HG03432 (cell line): ENCODE measurements around the gene NDC80.

Source experiments
- ATAC-seq: cut with Tn5 transposase; IDR thresholded peaks from one replicate; pipeline ENCODE4 v1.9.1; 2021; ENCODE audit warnings: mild to moderate bottlenecking, moderate library complexity; ENCODE audit not compliant: unreplicated experiment

Gene NDC80

DNA sequence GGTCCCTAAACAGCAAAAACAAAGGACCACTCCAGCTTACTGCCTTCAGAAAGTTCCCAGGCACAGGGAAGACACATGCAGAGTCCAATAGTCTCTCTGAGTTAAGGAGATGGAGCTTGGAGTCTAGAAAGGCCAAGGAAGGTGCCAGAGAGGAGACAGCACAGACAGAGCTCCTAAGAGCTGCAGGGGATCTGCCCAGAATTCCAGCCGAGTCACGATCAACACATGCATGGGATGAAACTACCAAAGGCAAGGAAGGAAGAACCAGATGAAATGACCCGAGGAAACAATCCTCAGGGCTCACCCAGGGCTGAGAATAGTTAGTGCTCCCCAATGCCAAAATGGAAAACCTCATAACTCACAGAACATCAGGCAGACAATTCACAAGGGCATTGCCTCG lies 15.5 kb upstream of the NDC80 start:
- no peak for ATAC-seq

DNA sequence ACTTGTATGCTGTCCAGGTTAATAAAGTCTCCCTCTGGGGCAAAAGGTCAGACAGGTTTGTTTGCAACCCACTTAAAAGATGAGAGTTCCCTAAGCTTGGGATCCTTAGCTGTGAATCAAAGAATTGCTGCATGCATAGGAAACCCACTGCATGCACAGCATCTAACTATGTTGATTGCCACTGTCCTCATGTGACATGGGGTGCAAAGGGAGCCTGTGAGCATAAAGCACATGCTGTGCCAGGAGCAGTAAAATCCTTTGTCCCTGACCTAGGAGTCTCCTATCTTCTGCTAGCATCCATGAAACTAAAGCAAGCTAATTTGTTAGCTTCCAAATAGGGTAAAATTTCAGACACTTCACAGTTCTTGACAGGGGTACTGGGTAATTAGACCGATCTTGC lies 13.8 kb upstream of the NDC80 start:
- no peak for ATAC-seq

DNA sequence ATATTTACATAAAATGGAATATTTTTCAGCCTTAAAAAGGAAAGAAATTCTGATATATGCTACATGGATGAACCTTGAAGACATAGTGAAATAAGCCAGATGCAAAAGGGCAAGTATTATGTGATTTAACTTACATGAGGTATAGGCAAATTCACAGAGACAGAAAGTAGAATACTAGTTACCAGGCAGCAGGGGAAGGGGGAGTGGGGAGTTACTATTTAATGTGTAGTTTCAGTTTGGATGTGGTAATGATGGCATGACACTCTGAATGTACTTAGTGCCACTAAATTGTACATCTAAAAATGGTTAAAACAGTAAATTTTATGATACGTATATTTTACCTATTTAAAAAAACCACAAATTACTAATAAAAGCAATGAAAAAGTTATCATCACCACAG lies 12.1 kb upstream of the NDC80 start:
- no peak for ATAC-seq

DNA sequence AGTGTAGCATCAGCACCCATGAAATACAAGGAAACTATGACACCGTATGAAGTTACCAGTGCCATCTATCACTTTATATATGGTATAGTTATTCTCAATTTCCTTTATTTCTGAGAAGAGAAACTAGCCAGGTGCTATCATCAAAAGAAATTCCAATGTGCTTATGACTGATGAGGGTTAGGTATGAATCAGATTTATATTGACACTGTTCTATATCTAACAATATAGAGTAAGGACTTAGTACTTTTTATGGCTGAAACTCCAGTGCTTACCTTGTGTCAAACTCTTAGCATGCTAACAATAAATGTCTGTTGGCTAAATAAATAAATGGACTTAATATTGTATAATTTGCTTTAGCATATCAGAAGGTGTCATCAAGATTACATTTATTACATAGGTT lies 7.0 kb upstream of the NDC80 start:
- ATAC-seq = no peak

DNA sequence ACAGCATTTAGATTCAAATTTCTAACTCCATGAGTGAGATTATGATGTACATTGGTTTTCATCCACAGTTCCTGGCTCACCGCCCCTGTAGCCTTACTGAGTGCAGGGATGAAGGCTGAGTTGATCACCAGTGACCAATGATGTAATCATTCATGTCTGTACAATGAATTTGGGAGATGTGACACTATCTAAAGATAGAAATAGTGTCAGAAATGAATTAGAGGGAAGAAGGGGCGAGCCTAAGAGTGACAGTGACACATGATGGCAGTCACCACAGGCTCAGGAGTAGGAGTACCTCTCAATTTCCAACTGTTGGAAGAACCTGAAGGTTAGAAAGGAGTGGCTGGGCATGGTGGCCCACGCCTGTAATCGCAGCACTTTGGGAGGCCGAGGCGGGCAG lies 3.2 kb upstream of the NDC80 start:
- no peak for ATAC-seq

- ATAC-seq = no peak
Observed at GRCh38 chr18:2568605-2569004, 2.8 kb upstream of the NDC80 start.

DNA sequence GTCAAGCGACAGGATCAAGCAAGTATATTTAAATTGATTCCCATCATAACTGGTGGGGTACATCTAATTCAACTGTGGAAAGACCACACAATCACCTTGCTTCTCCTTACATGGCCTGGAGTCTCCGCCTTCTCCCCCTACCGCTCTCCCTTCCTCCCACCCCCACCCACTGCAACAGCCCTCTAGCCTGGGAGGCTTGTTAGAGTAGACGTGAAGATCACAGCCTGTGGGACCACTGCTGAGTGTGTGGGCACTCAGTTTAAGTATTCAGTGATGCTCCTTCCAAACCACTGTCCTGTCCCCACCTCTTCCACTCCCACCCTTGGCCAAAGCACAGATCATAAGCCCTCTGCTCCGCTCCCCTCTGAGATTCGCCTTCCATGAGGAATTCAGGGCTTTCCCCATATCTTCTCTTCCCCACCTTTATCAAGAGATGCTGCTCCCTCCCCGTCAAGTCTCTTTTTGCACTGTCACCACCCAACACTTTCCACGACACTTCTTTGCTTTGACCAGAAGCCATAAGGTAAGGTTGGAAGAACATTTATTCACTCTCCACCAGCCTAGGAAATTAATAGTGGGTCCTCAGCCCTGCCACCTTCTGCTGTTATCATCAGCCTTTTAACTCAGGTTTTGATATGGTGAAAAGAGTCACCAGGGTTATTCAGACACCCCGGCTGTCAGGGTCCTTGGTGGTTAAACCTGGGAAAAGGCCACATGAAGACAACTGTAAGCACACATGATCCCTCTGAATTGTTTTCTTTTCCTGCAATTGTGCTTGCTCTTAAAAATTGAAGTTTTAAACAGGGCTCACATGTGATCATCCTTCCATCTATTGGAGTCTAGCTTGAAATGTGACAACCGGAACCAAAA lies 1.8 kb upstream of the NDC80 start:
- ATAC-seq = no peak

DNA sequence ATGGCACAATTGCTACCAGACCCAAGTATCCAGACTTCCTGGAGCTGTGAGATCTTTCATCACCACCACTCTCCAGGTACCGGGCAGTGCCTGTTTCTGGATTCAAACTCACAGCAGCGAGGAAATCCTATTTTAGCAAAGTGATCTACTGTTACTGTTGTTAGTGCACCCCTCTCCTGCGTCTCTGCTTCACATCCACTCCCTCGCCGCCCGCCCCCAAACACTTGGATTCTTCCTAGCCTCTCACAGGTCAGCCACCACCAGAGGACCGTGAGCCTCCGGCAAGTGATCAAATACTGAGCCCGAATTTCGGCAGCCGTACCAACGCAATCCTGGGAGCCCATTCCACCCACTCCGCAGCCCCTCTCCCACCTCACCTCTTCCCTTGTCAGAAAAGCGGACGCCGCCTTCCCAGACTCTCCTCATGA lies 571 bp upstream of the NDC80 start:
- peak; percentile 54 for ATAC-seq

DNA sequence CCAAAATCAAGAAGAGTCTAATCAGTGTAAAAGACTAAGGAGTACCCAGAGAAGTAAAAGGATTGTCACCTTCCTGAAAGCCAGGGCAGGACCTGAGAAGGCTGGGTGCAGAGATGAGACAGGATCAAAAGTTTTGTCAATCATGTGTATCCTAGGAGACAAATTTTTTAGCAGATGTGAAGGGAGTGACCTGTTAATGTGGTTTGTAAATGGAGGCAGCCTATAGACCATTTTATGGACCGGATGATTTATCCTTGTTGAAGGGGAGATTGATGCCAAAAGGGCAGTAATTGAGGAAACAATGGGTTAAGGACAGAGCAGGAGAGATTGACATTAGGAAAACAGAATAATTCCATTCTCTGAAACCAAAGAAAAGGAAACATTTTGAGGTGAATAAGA lies 813 bp downstream of the NDC80 start:
- peak; percentile 14 for ATAC-seq

DNA sequence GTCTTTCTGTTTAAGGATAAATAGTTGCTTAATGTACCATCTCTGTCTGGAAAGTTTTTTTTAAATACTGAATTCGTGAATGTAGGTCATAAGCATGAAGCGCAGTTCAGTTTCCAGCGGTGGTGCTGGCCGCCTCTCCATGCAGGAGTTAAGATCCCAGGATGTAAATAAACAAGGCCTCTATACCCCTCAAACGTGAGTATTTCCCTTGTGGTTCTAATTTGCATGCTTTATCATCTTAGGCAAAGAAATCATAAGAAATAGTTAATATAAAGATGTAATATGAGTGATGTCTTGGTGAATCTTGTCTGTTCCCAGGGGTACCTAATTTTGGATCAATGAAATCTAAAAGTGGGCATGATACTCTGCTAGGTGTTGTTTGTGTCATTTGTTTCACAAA lies 1.5 kb downstream of the NDC80 start:
- ATAC-seq = no peak

GRCh38 chr18:2573408-2573807 lies 2.1 kb downstream of the NDC80 start:
- no peak for ATAC-seq

GRCh38 chr18:2587788-2588187 lies 16.4 kb downstream of the NDC80 start:
- no peak for ATAC-seq

DNA sequence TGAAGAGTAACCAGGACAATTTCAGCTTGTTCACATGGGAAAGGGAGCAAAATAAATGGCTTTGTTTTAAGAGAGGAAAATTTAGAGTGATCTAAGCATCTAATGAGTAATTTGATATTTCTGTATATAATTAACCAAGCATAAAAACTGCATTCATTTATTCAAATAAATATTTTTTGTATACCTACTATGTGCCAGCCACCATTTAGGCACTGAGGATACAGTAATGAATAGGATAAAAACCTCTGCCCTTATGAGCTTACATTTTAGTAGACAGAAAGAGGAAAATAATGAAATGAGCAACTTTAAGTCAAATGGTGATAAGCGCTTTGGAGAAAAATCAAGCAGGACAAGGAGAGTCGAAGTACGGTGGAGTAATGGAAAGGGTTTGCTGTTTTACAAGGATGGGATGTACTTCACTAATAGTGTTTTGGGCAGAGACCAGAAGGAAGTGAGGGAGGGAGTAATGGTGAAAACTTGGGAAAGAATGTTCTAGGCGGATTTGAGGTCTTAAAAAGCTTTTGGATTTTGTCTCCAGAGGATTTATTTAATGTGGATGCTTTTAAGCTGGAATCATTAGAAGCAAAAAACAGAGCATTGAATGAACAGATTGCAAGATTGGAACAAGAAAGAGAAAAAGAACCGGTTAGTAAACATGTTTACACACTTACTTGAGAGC lies 17.4 kb downstream of the NDC80 start:
- no peak for ATAC-seq

DNA sequence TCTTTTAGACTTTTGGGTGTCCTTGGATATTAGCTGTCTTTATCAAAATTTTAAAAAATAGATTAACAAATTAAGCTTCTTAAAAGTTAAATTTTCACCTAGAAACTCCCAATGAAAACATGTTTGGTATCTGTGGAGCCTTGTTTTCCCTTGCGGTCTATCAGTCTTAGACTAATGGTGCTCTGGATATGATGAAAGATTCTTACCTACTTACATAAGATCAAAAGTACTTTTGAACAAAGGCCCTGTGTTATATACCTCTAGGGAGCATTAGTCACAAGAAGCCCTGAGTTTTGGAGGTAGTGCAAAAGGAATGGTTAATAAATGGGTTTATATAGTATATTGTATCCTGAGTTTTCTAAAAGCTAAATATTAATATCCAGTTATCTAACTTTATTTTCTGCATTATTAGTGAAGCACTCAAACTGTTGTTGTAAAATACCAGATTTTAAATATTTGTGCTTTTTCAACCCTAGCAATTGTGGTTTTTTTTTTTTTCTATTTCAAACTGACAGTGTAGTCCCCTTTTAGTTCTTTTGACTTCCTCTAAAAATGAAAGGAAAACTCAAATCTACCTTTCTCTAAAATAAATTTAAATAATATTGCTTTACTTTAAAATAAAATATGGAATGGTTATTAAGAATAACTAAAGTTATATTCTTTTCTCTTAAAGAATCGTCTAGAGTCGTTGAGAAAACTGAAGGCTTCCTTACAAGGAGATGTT lies 18.1 kb downstream of the NDC80 start:
- ATAC-seq = no peak

DNA sequence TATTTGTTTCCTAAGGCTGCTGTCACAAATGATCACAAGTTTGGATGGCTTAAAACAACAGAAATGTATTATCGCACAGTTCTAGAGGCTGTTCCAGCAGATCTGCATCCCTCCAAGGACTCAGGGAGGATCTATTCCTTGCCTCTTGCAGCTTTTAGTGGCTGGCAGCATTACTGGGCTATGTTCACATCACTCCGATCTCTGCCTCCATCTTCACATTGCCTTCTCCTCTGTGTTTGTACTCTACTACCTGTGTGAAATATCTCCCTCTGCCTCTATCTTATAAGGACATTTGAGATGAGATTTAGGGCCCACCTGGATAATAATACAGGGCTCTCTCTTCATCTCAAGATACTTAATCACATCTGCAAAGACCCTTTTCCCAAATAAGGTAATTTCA lies 18.9 kb downstream of the NDC80 start:
- no peak for ATAC-seq

DNA sequence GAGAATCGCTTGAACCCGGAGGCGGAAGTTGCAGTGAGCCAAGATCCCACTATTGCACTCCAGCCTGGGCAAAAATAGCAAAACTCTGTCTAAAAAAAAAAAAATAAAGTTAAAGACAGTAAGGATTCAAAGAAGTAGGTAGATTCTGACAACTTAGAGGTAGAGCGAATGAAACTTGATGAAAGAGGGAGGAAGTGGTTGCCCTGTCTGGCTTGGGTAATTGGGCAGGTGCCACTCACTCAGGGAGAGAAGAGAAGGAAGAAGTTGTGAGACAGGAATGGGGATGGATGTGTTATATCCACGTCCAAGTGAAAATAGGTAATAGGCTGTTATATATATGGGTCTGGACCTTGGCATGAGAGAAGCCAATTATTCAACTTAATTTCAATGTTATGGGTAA lies 26.3 kb downstream of the NDC80 start:
- no peak for ATAC-seq

DNA sequence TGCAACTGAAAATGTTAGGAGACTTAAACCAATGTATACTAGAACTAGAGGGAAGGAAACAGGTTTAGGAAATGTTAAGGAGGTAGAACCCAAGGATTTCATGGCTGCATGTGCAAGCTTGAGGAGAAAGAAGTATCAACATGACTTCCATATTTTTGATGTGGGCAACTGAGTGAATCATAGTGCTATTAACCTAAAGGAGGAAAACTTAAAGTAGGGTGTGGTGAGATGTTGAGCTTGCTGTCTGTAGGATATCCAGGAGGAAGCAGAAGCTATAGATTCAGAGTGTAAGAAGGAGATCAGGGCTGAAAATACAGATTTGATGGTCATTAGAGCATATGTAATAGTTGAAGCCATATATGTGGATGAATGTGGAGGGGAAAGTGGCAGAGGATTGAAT lies 31.5 kb downstream of the NDC80 start:
- no peak for ATAC-seq

DNA sequence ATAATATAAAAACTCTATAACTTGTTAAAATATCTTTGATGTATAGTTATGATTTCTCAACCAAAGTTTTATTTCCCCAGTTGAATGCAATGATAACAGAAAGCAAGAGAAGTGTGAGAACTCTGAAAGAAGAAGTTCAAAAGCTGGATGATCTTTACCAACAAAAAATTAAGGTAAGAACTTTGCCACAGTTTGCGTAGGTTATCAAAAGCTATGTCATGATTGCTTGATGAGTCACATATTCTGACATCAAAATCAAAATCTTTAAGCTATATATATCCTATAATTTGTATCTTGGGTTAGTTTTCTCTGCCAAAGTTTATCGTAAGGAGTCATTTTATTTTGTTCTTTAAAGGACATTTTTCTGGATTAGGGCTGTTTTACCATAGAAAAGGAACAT lies 35.0 kb downstream of the NDC80 start:
- ATAC-seq = no peak

GRCh38 chr18:2609604-2610003 lies 38.2 kb downstream of the NDC80 start:
- ATAC-seq = no peak

- ATAC-seq = no peak
Observed at GRCh38 chr18:2610549-2610948, 39.2 kb downstream of the NDC80 start.

- no peak for ATAC-seq
Observed at GRCh38 chr18:2612996-2613395, 41.6 kb downstream of the NDC80 start.
